HepG2 (cell line): Measurements from ENCODE around the gene SENP5.

Source experiments
- CTCF ChIP-seq: sonication (generic); formaldehyde crosslinking; IDR thresholded peaks from 2 replicates; pipeline ENCODE4 v1.5.0; 2020; ENCODE audit warnings: mild to moderate bottlenecking, missing genetic modification reagents, moderate library complexity
- ETV6 ChIP-seq: sonication (generic); formaldehyde crosslinking; conservative IDR thresholded peaks from 2 replicates; pipeline ENCODE4 v1.4.0; 2020; ENCODE audit warnings: missing genetic modification reagents
- FOXK2 ChIP-seq: fragments of 450-650 bp; IDR thresholded peaks from 2 replicates; pipeline ENCODE4 v1.6.1; 2016
- HMG20A ChIP-seq: IDR thresholded peaks from 2 replicates; pipeline ENCODE4 v1.6.1; 2016; ENCODE audit warnings: borderline replicate concordance
- NR0B2 ChIP-seq: sonication (generic); formaldehyde crosslinking; IDR thresholded peaks from 2 replicates; pipeline ENCODE4 v1.4.0; 2020; ENCODE audit warnings: mild to moderate bottlenecking, missing genetic modification reagents
- POLR2AphosphoS5 ChIP-seq: IDR thresholded peaks from 2 replicates; pipeline ENCODE4 v1.6.1; 2012; ENCODE audit warnings: low read depth, low read length
- YY1 ChIP-seq: IDR thresholded peaks from 2 replicates; pipeline ENCODE4 v1.6.1; 2011; ENCODE audit warnings: low read length, low read depth, moderate library complexity, mild to moderate bottlenecking; ENCODE audit not compliant: insufficient read depth, insufficient replicate concordance
- ZBTB33 ChIP-seq: sonication (generic); formaldehyde crosslinking; IDR thresholded peaks from 2 replicates; pipeline ENCODE4 v1.4.0; 2020; ENCODE audit warnings: missing genetic modification reagents
- ZNF224 ChIP-seq: sonication (generic); formaldehyde crosslinking; IDR thresholded peaks from 2 replicates; pipeline ENCODE4 v1.5.0; 2020; ENCODE audit warnings: mild to moderate bottlenecking, missing genetic modification reagents
- ZNF282 ChIP-seq: fragments of 450-650 bp; IDR thresholded peaks from 2 replicates; pipeline ENCODE4 v1.6.1; 2018; ENCODE audit not compliant: partially characterized antibody

- TF ChIP-seq ZNF282 (no peak), CTCF (CRISPR knock-in tag) (no peak), POLR2AphosphoS5 (no peak), HMG20A (CRISPR knock-in tag) (no peak), FOXK2 (no peak), ZBTB33 (peak; percentile 39; the same call in 1 of the 2 replicates), YY1 (no peak), ETV6 (CRISPR knock-in tag) (no peak), ZNF224 (CRISPR knock-in tag) (no peak), NR0B2 (CRISPR knock-in tag) (no peak)
Measured at GRCh38 chr3:196949750-196950149, 82.0 kb downstream of the SENP5 start.
